Activated CD8-positive, alpha-beta memory T cell treated with anti-CD3 and anti-CD28 coated beads, Interleukin-2, amount 50 U/mL, for 48 hours (primary cell): ENCODE results near the gene EDAR.

ENCODE experiments used
- DNase-seq: peaks from one replicate; pipeline ENCODE4 v3.0.0-alpha.2; 2020

EDAR gene

DNA sequence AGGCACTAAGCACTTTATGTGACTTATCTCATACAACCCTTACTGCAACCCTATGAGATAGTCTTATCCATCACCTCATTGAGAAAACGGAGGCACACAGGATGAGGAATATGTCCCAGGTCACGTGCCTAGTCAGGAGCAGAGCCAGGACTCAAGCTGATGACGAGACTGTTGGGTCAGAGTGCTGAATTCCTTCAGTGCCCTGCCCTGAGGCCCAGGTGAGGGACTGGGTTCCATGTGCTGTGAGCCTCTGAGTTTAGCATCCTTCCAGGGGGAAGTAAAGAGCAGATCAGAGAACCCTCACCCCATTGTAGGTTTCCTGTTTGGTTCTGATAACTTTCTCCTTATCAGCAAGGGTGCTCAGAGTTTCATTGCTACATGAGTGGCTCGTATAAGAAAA, 11.7 kb upstream of the EDAR start:
- DNase-seq = no peak

DNA sequence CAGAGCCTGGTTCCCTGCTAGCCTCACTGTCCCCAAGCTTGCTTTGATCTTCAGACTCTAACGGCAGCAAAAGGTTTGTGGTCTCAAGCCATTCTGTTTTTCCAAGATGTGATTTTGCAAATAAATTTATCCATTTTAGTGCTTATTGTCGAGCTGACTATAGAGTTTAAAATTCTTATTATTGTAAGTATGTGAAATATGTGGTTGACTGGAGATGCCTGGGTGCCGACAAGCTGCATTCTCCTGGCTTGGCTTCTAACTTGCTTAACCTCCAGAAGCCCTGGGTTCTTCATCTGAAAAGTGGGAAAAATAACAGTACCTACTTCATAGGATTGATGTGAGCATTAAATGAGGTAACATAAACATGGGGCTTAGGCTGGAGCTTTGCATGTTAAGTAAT, 9.9 kb upstream of the EDAR start:
- DNase-seq = no peak

DNA sequence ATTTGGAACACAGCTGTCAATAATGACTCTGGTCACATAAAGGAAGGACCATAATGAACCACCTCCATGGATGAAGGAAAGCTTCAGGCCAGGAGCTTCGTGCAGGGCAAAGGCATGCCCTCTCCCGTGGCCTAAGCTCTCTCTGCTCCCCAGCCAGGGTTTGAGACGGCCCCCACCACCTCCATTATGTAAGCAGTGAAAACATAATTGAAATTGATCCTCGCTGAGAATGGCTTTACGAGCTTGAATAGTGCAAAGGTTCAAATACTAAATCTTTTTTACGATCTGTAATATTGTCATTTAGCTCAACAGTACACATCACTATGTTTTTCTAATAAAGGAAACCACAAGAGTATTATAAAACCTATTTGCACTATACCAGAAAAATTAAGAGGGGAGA, 5.2 kb upstream of the EDAR start:
- DNase-seq = no peak

DNA sequence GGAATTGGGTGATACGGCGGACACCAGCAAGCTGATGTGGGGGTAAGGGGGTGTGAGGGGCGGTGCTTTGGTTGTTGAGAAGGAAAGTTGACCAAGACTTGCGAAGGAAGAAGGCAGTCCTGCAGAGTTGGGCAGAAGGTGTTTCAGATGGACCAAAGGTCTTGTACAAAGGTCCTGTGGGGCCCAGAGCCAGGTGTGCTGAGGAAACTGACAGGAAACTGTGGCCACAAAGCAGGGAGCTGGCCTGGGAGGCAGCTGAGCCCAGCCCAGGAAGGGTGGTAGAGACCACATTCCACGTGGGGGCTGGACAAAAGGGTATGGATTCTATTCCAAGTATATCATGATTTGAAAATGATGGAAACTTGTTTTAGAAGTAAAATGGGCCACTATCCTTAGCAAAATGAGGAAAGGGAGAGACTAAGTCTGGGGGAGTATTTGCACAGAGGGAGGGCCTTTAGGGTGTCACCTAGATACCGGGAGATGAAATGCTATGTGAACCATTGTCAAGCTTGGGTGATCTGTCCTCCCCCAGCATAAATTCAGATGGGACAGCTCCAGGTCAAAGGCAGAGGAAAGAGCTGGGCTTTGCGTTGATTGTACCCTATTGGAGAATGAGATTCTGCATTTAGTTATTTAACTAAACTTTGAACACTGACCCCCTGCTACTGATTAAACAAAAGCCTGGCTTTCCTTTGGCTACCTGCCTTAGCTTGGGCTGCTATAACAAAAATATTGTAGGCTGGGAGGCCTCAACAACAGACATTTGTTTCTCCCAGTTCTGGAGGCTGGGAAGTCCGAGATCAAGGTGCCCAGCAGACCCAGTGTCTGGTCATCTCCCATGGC, 4.3 kb upstream of the EDAR start:
- DNase-seq = no peak

DNA sequence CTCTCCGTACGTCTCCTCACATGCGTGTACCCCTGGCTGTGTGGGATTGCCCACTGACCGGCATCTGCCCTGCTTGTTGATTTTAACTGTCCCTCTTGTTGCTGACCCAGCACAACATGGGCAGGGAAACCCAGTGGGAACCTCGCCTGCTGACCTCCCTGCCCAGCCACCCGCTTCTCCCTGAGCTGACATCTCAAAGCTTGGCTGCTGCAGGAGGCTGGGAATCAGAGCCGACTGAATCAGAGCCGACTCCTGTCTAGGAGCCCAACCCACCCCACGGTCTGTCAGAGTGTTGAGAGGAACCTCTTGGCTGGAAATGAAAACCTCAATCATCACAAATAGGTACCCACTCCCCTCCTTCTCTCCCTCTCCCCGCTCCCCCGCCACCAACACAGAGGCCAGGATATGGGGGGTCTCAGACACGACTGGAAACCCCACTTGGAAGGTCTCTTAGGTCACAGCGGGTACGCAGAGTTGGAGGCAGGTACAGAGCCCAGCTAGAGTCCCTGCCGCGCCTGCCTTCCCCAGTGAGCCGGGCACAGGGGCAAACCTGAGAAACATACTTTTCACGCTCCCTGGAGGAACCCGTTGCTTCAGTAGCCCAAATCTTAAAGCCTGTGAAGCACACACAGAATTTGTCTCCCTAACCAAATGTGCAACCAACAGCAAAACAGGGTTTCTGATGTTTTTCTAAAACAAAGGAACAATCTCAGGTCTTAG, 784 bp downstream of the EDAR start:
- no peak for DNase-seq

DNA sequence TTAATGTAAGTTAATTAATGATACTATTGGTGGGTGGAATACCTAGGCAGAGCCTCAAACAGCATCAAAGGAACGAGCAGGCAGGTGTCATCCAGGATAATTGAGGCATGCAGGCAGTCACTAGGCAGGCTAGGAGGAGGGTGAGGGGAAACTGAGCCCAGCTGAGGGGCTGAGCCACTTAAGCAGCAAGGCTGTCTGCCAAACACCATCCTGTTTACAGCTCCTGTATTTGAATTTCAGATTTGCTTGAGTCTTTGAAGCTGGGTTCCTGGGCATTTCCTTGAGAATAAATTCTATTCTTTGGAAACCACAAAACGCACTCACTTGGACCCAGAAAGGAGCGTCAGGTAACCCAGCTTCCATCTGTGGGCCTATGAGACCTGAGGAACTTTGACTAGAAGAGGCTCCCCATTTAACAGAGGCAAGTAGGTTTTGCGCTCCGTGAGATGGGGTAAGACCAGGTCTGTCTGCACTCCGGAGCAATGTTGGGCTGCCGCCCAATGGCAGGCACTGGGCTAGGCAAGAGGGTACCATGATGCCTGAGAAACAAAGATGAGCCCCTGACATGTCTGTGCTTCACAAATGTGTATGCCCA, 2.0 kb downstream of the EDAR start:
- DNase-seq = no peak

DNA sequence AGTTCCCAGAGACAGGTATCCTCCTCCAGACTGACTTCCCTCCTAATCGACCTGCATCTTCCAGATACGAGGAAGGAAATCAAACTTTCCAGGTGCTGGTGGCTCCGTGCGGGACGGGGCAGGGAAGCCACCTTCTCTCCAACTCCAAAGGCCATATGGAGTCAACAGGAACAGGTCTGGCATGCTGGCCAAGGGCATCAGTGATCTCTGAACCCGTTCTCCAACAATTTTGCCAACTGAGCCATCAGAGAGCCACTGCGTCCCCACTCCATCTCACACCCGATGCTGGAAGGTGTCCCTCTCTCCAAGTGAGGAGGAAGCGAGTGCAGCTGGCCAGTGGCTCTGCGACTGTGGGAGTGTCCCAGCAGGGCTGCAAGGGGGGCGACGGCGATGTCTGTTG, 5.4 kb downstream of the EDAR start:
- DNase-seq = no peak

DNA sequence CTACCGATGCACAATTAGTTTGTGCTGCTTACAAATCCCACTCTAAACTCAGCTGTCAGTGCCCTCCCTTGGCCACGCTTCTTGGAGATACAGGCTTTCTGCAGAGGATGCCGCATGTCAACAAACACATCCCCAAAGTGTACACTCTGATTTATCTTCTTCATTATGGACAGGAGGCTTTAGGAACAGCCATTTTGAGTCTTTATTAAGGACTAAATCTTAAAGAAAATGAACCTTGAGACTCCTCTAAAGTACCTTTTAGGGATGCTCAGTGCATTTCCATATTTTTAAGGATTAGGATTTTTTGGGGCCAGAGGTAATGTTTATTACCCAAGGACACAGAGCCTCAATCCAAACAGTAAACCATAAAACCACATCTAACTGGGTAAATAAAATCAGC, 6.0 kb downstream of the EDAR start:
- no peak for DNase-seq

DNA sequence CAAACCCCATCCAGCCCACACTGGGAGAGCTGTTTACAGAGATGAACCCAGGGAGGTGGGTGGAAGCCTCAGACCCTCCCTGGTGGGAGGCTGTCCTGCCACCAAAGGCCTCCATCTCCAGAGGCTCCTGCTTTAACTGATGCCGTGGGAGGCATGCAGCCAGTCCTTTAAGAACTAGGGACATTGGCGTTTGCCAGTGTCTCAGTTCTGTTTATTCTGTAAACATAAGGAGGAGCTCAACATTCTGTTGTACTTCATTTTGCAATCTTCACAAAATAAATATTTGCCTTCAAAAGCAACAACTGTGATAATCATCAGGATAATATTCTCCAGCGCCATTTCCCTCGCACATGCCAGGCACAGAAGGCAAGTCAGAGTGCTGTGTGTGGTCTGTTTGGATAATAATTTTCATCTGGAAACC, 6.8 kb downstream of the EDAR start:
- no peak for DNase-seq

DNA sequence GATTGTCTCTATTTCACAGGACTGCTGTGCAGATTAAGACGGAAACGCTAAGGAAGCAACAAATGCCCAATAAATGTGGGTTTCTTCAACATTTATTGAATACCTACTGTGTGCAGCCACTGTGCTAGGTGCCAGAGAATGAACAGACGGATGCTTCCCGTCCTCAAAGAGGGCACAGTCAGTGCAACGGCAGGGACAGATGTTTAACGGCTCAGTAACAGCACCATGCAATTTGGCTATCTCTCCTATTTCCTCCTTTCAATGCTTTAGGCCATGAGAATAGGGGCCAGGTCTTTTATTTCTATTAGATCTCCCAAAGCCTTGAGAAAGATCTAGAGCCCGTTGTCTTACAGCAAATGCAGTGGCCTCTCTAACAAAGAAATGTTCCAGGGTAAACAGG, 7.2 kb downstream of the EDAR start:
- no peak for DNase-seq

DNA sequence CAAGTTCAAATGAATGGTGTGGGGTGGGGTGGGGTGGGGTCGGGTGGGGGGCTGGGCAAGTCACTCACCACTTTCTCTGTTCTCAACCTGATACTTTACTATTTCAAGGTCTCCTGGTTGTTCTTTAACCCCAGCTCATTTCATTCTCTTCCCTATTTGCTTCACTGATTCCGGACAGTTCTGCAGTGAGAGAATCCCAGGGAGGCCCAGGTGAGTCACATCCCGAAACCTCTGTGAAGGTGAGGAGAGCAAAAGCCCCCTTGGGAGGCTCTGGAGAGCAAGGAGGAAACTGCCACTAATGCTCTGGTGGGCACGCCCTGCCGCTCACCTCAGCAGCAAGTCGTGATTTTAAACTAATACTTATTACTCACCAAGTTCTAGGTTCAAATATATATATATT, 8.9 kb downstream of the EDAR start:
- DNase-seq = no peak

DNA sequence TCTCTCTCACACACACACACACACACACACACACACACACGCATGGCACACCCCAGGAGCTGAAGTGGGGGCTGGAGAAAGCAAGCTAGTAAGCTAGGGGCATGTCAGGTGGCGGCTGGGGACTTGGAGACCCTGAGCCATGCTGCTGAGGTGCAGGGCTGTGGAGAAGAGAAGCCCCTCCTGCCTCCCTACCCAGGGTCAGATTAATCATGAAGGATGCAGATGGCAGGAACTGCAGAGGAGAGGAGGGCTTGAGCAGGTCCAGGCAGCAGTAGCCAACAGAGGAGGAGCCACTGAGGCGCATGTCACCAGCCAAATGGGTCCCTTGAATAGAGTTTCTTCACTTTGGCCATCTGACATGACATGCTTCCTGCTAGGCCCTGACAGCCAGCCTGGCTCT, 9.6 kb downstream of the EDAR start:
- DNase-seq = no peak

DNA sequence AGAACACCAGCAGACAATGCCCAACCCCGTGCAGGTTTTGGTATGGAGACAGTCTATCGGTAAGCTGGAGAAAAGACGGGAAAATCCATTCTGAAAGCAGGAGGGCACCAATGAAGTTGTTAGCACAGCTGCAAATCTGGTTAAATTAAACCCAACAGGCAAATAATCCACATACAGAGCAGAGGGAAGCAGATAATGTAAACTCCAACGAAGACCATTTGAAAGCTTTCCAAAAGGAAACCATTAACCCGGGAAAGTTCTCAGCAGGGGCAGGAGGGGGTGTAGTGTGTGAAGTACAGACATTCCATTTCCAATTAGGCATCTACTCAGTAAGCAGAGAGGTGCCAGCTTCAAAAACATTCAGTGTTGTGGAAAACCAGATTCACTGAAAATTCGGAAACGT, 10.3 kb downstream of the EDAR start:
- no peak for DNase-seq

DNA sequence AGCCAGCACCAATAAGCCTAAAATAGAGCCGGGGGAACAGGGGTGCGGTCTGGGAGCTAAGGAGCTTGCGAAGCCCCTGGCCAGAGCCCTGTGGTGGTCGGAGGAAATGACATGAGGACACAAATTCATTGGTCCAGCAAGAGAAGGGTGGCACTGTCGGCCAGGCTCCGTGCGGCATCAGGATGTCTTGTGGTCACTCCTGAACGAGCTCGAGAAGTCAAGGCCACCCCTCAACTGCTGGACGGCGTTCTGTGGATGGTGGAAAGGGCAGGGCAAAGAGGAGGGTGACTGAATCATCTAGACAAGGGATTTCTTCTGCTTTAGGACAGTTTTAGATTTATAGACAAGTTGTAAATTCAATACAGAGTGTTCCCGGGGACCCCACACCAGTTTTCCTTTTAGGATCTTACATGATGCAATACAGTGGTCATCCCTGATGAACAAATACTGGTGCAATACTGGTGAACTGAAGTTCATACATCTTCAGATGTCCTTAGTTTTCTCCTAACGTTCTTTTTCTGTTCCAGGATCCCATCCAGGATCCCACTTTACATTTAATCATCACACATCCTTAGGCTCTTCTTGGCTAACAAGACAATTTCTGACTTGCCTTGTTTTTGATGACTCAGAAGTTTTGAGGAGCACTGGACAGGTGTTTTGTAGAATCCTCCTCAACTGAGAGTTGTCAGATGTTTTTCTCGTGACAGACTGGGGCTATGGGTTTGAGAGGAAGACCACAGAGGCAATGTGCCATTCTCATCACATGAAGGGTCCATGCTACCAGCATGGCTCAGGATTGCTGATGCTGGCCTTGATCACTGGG, 13.2 kb downstream of the EDAR start:
- no peak for DNase-seq

DNA sequence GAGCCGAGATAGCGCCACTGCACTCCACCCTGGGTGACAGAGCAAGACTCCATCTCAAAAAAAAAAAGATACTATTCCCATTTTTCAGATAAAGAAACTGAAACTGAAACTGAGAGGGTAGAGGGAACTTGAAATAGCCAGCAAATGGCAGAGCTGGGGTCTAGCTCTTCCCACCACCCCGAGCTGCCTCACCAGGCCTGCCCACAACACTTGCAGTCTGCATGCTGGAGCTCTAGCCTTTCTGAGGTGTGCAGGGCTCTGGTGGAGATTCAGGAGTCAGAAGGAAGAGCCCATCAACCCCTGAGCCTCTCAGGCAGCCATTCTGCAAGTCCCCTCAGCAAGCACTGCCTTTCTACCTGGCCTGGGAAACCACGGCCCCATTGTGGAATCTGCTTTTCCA, 14.3 kb downstream of the EDAR start:
- no peak for DNase-seq

DNA sequence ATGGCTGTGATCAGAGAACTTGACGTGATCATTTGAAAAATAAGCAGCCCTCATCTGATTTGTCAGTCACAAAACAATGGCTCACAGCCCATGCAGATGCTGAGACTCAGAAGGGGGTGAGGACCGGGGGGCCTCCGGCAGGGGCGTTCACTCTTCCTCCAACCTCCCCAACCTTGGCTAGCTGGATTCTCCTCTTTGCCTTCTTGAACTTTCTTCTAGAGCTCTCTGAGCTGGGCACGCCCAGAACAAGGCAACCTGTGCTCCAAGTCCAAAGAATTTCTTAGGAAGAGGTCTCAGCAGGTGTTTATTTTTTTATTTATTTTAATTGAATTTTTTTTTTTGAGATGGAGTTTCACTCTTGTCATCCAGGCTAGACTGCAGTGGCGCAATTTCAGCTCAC, 16.4 kb downstream of the EDAR start:
- no peak for DNase-seq

DNA sequence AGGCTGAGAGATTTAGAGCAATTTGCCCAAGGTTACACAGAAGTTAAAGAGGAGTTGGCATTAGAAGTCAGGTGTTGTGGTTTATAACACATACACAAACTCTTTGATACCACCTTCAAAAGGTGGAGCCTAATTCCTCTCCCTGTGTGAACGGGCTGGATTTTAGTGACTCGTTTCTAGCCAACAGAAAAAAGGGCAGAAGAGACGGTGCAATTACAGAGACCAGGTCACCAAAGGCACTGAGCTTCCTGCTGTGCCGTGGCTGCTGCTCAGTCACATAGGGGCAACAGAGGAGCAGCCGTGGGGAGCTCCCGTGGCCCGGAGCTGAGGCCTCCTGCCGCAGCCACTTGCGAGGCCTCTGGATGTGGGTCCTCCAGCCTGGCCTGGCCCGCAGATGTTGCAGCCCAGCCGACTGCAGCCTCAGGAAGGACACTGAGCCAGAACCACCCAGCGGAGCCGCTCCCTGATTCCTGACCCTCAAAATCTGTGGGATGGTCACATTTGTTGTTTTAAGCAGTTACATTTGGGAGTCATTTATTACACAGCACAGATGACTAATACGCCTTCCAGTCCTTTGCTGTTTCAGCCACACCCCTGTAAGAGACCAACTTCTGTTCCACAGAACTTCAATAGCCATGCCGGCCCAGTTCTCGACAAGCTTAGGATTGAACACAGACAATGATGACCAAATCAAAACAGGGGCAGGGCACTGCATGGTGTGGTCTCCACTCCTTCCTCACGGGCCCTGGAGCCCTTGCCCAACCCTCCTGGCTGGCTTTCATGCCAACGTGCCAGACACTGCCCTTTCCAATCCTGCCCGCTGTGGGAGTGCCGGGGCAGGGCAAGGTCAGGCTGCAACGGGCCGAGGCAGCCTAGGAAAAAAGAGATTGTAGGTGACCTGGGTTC, 17.1 kb downstream of the EDAR start:
- no peak for DNase-seq

DNA sequence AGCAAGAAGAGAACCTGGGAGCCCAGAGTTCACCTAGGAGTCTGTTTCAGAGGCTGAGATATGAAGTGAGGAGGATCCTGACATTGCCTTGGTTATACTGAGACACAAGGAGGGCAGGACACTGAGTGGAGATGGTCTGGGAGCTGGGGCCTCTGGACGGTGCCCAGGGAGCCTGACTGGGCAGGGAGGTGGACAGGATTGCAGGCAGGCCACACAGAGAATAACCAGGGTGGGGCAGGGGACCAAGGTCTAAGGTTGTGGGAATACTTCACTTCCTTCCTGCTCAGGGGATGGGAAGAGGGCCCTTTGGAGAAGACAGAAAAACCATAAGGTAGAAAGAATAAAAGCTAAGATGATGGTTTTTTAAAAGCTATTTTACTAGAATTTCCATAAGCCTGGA, 18.7 kb downstream of the EDAR start:
- DNase-seq = no peak

DNA sequence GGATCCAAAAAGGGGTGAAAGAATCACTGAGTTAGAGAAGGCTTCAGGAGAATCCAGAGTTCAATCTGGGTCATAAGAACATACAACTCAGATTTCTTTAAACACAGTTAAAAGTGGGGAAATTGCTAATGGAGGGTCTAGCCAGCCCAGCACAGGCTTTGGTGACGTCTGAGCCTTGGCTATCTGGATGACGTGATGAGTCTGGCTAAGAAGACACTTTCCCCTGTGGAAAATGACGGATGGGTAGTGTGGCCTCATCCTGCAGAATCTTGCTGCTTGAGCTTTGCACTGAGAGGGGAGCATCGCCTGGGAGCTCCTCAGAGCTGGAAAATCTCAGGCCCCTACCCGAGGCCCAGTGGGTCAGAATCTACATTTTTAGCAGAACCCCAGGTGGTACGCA, 19.2 kb downstream of the EDAR start:
- DNase-seq = no peak

DNA sequence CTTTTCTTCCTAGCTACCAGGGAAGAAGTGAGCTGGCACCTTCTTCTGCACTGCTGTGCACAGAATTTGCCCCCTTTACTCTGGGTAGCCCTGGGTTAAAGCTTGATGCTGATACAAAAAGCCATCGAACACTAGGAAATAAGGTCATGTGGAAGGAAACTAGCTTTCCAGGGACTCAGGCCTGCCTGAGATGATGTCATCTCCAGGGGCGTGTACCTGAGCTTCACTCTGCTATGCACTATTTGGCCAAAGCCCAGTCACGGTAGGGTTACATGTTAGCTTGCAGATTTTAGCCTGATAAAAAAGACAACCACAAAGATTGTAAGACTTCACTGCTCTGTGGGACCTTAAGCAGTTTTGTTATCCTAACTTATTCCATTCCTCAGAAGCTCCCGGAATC, 20.4 kb downstream of the EDAR start:
- DNase-seq = no peak

DNA sequence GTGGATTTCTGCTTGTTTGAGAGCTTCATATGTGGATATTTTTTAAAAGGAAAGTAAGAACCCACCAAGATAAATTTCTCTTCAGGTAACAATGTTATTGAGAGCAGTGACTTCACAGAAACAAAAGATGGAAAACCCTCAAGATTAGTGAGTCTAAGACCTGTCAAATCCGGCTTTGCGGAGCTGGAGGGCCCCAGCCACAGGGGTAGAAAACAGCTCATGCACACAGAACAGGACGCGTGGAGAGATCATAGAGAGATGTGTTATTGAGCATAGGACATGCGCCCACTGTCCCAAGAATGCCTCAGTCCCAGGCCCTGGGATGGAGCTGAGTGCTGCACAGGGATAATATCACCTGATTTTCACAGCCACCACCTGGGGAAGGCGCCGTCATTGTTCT, 21.3 kb downstream of the EDAR start:
- DNase-seq = no peak
